Urothelium cell line (cell line): ENCODE results near the gene COPG1.
"Not testable (repeated sequence)": the region's sequence is repeated elsewhere in the genome, so short reads cannot be mapped to it uniquely, and the experiment has no call there.

Source experiments
- DNase-seq: peaks from one replicate; pipeline ENCODE4 v3.0.0; 2011; ENCODE audit warnings: low spot score, mixed read lengths
- FAIRE-seq: peaks from 2 replicates; lab custom pipeline; 2011; peaks lifted over from hg19 to GRCh38; lab: Jason Lieb, UNC

Gene COPG1

DNA sequence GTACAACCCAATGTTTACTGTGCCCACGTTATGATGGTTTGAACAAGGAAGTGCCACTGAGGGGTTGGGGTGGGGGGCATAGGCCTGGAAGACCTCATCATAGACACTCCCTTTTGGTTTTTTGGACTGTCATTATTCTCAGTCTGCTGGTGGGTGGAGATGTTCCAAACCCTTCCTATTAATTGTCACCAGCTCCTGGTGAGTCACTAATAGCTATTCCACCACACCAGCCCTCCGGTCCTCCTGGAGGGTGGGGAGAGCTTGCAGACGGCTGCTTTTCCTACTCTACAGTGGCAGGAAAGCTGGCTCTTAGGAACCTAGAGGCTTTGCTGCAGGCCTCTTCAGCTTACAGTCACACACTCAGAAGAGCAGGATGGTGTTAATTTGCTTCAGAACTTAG lies 9.0 kb upstream of the COPG1 start:
- no peak for DNase-seq

DNA sequence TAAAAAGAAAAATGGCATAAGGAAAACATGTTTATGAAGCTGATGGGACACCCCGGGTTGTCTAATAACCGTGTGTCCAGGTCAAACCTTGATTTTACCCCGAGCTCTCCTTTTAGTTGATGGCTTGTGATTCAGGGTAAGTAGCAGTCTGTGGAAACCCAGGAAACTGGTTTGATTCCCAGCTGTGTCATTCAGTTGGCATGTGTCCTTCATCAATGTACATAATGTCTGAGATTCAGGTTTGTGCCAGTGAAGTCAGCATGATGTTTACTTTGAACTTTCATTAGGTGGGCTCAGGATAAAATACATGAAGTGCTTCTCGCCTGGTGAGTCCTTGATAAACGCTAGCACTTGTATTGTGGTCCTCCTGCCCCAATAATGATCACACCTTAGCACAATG lies 4.3 kb upstream of the COPG1 start:
- no peak for DNase-seq
- FAIRE-seq = no peak

More for the DNA sequence above, 9.0 kb upstream of the COPG1 start:
- no peak for FAIRE-seq

DNA sequence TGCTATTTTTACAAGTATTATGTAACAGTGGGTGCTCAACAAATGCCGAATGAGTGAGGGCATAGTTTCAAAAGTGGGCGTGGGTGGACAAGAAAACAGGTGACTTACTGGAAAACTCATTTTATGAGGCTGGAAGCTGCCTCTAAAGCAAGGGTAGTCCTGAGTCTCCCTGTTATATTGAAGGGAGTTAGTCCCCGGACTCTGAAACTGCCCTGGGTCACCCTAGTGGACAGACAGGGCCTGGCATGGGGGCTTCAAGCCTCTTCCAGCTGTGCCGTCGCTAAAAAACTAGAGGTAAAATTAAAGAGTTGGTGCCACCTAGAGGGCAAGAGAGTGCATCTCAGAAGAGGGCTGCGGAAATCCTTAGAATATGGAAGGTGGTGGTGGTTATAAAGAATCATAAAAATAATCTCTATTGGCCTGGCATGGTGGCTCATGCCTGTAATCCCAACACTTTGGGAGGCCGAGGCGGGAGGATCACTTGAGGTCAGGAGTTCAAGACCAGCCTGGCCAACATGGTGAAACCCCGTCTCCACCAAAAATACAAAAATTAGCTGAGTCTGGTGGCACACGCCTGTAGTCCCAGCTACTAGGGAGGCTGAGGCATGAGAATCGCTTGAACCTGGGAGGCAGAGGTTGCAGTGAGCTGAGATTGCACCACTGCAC lies 3.6 kb upstream of the COPG1 start:
- peak; percentile 88 for DNase-seq
- FAIRE-seq = not testable (repeated sequence)

DNA sequence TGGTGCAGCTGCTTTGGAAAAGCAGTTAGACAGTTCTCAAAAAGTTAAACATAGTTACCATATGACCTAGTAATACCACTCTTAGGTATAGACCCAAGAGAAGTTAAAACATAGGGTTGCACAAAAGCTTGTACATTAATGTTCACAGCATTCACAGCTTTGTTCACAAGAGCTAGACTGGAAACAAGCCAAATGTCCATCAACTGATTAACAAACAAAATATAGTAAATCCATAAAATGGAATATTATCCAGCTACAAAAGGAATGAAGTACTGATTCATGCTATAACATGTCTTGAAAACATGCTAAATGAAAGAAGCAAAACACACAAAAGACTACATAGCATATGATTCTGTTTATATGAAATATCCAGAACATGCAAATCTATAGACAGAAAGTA lies 2.8 kb upstream of the COPG1 start:
- FAIRE-seq (no peak), DNase-seq (no peak)

DNA sequence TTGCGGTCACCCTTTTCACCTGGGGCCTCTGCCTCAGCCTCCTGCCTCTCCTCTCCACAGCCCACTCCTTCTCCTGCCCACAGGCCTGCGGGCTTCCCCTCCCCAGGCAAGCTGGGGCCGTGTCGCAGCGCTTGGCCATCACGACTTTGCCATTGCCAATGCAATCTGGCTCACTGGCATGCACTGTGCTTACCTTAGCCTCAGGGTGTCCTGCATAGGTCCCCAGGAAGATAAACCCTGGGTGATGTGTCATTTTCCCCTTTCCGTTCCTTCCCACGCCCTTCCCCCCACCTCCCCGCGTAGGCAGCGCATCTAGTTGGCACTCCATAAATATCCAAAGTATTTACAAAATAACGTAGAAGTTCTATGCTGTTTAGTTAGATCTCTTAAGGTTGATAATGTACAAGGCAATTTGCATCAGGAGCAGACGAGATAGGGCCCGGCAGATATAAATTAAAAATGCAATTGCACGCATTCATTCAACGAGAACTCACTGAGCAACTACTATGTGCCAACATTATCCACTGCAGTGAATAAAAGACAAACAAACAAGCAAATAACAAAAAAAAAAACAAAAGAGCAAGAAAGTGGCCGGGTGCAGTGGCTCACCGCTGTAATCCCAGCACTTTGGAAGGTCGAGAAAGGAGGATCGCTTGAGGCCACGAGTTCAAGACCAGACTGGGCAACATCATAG lies 973 bp upstream of the COPG1 start:
- DNase-seq (no peak), FAIRE-seq (no peak)

DNA sequence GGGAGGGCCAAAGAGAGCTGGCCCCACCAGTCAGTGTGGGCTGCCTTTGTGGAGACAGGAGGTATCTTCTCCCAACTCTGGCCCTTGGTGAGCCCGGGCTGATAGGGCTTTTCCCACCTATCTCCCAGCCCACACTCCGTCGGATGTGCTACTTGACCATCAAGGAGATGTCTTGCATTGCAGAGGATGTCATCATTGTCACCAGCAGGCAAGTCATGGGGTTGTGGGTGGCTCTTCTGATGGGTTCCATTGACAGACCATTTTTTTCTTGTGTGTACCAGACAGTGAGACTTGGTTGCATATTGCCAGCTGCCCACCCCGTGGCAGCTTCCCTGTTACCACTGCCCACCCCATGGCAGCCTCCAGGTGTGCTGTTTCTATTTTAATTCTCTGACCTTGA lies 3.3 kb downstream of the COPG1 start:
- DNase-seq (no peak), FAIRE-seq (no peak)

DNA sequence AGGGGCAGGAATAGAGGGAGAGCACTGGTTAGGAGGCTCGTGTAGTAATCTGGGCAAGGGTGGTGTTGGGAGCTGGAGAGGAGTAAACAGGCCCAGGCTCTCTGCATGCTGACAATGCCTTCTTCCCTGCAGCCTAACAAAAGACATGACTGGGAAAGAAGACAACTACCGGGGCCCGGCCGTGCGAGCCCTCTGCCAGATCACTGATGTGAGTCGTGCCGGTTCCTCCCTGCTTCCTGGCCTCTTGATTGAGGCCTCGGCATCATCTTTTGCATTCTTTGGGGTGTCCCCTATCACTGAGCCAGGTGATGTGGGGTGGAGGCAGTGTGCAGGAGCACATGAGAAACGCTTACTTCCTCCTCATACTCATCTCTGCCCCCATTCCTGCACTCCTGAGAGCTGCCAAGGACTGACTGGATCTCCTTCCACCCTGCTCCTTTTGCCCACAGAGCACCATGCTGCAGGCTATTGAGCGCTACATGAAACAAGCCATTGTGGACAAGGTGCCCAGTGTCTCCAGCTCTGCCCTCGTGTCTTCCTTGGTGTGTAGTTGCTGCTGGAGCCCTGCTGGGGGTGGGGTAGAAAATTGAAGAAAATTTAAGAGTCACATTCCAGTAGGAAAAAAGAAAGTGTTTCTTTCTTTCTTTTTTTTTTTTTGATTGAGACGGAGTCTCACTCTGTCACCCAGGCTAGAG lies 5.3 kb downstream of the COPG1 start:
- FAIRE-seq = no peak

DNA sequence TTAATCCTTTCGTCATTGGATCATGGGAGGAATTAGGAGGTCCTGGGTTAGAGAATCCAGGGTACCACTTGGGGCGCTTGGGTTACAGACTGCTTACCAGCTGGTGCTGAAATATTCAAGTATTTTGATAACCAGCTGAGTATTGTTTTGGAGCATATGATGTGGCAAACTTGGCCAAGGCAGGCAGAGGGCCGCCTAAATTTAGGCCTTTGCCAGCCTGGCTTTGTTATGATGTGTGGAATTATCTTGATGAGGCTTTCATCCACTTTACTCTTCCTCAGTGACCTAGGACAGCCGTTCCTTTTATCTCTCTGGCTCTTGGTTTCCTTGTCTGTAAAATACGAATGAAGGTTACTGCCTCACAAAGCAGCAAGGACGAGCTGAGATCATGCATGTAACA lies 6.9 kb downstream of the COPG1 start:
- FAIRE-seq = no peak

More for the DNA sequence above, 5.3 kb downstream of the COPG1 start:
- no peak for DNase-seq

DNA sequence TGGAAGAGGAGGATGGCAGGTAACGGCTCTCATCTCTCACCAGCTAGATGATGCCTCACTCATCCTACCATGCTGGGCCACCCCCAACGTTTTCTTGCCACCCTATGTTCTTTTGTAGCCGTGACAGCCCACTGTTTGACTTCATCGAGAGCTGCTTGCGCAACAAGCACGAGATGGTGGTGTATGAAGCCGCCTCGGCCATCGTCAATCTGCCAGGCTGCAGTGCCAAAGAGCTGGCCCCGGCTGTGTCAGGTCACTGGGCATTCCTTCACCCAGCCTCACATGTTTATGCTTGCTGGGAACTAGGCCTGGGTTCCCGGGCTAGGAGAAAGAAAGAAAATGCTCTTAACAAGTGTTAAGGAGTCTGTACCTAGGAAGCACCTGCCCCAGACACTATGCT lies 8.2 kb downstream of the COPG1 start:
- no peak for DNase-seq
- FAIRE-seq = no peak

More for the DNA sequence above, 6.9 kb downstream of the COPG1 start:
- DNase-seq = no peak

DNA sequence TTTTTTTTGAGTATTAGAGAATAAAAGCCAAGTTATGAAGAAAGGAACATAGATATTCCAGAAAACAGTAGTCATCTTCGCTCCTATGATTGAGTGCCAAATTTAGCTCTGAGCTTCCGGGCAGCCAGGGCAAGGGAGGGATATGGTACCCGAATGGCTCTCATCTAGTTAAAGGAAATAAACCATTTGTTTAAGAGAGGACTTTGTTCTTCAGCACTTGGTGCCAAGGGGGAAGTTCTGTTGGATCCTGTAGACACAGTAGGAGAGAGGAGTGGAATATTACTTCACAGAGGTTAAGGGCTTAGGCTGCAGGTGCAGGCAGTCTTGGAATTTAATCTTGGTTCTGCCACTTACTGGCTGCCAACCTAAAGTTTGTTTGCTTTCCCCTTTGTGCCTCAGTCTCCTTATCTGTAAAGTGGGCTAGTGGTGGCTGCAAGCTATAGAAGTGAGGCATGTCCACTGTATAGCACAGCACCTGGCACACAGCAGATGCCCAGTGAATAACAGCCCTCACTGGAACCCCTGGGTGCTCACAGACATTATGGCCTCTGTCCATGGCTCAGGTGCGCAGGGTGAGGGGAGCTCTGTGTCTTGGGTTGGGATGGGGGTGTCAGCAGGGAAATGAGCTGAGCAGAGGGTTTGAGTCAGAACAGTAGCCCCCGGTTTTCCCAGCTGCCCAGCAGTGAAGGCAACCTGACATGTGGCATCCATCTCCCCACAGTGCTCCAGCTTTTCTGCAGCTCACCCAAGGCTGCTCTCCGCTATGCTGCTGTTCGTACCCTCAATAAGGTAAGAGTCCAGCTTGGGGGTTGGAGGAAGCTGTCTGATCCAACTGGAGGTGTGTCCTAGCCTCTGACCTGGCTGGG lies 10.4 kb downstream of the COPG1 start:
- DNase-seq (no peak), FAIRE-seq (no peak)

DNA sequence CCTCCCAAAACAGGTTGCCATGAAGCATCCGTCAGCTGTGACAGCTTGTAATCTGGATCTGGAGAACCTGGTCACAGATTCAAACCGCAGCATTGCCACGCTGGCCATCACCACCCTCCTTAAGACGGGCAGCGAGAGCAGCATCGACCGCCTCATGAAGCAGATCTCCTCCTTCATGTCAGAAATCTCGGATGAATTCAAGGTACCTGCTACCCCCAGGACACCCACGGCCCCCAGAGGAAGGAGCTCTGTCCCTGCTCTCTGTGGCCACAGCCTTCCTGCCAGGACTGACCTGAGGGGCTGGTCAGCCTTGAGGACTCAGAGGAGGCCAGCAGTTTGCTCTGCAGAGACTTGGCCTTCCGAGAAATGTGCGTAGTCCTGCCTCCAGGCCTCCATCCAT lies 11.2 kb downstream of the COPG1 start:
- no peak for DNase-seq
- FAIRE-seq = no peak

DNA sequence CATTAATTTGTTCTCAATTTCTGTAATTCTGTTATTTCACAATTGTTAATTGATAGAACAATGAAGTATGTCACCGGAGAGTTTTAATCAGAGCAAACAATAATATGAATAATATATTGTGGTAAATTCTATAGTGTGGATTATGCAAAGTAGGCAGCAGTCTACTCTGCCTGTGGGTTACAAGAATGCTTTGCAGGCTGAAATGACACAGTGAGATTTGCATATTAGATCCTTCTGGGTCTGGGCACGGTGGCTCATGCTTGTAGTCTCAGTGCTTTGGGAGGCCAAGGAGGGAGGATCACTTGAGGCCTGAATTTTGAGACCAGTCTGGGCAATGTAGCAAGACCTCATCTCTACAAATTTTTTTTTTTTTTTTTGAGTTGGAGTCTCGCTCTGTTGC lies 12.5 kb downstream of the COPG1 start:
- no peak for DNase-seq
- FAIRE-seq = no peak

DNA sequence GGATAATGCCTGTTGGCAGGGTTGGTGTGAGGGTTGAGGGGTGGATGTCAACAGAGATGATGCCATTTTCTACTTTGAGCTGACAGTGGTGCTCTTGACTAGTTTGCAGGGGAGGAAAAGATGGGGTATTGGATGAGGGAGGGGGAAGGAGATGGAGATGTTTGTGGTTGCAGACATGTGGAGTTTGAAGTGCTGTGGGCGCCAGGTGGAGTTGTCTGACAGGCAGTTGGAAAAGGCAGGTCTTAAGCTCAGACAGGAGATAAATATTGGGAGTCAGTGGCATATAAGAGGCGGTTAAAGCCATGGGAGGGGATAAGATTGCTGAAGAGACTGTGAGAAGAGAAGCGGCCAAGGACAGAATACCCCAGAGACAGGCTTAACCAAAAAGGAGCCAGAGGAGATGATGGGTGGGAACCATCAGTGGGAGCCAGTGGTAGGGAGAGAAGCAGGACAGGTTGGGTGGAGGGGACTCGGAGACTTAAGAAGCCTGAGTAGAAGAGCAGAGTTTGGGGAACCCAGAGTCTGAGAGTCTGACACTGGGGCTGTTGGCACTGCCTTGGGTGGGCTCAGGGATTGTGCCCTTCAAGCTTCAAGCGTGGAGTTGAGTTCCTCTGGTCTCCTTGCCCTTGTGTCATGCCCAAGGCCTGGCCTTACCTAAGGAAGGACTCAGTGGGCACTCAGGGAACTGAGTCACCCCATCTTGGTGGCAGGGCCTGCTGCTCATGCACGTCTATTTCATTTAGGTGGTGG lies 13.9 kb downstream of the COPG1 start:
- FAIRE-seq (no peak), DNase-seq (no peak)

DNA sequence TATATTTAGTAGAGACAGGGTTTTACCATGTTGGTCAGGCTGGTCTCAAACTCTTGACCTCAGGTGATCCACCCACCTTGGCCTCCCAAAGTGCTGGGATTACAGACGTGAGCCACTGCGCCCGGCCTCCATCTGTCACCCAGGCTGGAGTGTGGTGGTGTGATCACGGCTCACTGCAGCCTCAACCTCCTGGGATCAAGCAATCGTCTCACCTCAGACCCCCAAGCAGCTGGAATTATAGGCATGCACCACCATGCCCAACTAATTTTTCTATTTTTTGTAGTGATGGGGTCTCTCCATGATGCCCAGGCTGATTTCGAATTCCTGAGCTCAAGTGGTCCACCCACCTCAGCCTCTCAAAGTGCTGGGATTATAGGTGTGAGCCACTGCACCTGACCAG lies 15.6 kb downstream of the COPG1 start:
- not testable (repeated sequence) for DNase-seq, FAIRE-seq

DNA sequence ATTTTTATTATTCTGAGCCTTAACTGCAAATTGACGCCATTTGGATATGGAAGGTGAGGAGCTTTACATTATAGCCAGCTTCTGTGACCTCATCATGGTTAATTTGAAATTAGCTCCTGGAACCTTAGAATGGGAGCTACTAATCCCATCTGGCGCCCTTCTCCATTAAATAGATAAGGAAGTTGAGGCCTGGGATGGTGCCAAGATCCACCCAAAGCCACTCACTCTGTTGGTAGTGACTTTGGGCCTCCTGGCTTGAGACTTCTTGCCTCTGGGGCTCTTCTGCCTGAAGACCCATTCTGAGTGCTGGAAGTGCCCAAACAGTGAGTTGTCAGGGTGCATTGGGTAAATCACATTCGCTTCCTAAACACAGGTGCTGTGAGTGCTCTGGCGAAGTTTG lies 17.2 kb downstream of the COPG1 start:
- FAIRE-seq (no peak), DNase-seq (no peak)

DNA sequence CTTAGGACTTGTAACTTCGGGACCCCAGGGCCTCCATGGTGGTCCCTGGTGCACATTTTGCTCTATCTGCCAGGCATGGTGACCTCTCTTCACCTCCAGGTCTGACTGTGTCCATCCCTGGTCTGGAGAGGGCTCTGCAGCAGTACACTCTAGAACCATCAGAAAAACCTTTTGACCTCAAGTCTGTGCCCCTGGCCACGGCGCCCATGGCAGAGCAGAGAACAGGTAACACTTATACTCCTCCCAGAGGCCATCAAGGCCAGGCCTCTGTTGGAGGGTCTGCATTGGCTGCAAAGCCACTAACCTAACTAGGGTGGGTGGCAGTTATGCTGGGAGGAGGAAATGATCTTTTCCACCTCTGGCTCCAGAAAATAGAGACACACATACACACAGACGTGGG lies 19.0 kb downstream of the COPG1 start:
- FAIRE-seq = no peak
- DNase-seq = no peak

DNA sequence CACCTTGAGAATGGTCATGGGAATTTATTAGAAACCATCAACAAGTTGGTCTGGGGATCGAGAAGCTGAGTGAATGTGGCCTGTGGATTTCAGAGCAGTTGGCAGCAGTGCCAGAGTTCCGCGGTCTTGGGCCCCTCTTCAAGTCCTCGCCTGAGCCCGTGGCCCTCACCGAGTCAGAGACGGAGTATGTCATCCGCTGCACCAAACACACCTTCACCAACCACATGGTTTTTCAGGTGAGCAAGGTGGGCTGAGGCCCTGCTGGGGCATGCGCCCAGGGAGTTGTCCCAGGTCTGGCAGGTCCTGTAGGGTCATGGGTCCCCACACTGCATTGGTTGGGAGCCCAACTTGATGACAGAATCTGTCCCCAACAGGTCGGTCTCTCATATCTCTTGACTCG lies 22.3 kb downstream of the COPG1 start:
- DNase-seq (no peak), FAIRE-seq (no peak)

DNA sequence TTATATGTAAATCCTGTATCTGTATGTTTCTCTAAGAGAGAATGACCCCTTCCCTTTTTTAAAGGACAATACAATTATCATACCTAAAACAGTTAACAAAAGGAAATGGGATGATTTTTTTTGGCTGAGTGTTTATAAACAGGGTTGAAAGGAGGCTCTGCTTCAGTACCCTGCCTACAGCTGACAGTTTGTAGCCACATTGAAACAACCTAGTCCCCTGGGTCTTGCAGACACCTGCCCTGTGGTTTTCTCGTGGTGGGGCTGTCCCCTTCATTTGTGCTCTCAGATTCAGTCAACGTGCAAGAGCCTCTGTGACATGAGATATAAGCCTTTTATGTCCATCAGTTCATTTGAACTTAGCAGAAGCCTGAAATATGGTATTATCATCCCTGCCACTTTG lies 27.0 kb downstream of the COPG1 start:
- DNase-seq = no peak
- FAIRE-seq = no peak

DNA sequence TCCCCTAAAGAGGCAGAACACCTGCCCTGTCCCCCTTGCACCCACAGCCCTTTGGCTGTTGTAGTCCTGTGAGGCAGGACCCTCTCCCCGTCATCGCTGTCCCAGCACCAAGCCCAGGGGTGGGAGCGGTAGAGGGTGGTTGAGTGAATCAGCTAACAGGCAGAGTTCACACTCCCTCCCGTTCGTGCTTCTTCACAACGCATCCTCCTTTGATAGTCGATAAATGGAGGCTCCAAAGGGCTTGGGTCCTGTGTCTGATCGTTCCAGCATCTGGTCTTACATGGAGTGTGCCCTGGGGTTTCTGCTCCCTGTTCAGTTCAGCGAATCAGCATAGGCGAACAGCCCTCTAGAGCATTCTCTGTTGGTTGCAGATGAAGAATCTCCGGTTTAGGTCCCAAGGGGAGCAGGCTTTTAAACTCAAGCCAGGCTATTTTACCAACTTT lies 28.4 kb downstream of the COPG1 start:
- FAIRE-seq = no peak
- peak; percentile 7 for DNase-seq

DNA sequence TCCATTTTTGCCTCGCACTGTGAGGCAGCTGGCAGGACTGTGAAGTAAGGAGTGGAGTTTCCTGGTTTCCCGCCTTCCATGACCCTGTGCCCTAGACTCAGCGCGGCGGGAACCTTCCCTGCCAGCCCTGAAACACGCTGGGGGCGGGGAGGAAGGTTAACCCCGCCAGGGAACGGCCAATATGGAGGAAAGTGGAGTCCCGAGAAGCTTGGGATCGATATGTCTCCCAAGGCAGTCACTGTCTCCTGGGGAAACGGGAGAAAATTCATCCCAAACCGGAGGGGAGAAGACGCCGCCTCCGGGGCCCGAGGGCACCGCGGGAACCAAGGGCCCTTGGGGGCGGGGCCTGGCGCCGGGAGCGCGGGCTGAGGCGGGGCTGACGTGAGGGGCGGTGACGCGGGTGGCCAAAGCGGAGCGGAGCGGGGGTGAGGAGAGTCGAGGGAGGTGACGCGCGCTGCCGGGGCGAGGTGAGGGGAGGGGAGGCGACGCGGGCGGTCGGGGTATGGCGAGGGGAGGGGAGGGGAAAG lies 29.1 kb downstream of the COPG1 start, which contains the start of gene HMCES:
Gene HMCES (plus strand): TSS at position 432 of the 527 bp plus-strand sequence. CDS start 863 bp downstream, outside the sequence.
- DNase-seq (peak; percentile 96), FAIRE-seq (peak; percentile 96)
